NCI-H345 treated with DMSO at 0.1 percent for 48 hours (cell line): Measurements from ENCODE around the gene DDX25.
A peak's percentile ranks its signal among the peaks of the same experiment; 100 is the strongest.
"Not testable (repeated sequence)": the region's sequence is repeated elsewhere in the genome, so short reads cannot be mapped to it uniquely, and the experiment has no call there.

Experiments
- DNase-seq: peaks from one replicate; lab custom pipeline; 2025; ENCODE audit not compliant: unreplicated experiment; lab: John Stamatoyannopoulos, UW

The DDX25 gene

DNA sequence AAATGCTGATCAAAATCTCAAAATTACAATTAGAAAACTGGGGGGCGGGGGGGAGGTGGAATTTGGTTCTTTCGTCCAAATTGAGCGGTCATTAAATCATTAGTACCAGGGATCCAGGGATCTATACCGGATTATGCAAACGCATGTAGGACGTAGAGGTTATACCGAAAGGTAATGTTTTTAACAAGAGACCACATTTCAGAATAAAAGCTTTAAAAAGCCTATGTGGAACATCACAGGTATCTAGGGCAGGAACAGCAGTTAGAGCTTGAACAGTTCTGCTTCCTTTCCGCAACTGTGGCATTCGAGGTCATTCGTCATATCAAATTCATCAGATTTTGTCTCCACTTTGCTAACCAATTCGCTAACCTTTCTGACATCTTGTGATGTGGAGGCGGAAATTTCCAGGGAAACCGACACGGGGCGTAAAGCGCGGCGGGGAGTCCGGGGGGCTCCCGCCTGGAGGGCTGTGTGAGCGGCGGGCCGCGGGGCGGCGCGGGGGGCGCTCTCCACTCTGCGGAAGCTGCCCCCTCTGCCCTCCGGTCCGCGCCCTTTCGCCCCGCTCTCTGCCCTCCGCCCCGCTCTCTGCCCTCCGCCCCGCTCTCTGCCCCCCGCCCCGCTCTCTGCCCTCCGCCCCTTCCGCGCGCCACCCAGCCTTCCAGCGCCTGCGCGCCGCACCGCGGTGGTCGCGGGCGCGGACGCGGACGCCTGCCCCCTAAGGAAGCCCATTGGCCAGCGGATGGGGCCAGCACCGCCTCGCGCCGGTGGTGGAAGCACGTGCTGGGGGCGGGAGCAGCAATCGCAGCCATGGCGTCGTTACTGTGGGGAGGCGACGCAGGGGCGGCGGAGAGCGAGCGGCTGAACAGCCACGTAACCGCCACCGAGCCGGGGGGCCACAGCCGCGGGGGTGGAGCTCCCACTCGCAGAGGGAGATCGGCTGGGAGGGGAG is at the start of gene DDX25:
DDX25 (plus strand) TSS at position 798 of the 949 bp plus-strand sequence; CDS start at position 808, 10 bp downstream.
- DNase-seq = peak; percentile 20

GRCh38 chr11:125857670-125858069 is 46.6 kb upstream of the DDX25 start:
- DNase-seq = not testable (repeated sequence)

DNA sequence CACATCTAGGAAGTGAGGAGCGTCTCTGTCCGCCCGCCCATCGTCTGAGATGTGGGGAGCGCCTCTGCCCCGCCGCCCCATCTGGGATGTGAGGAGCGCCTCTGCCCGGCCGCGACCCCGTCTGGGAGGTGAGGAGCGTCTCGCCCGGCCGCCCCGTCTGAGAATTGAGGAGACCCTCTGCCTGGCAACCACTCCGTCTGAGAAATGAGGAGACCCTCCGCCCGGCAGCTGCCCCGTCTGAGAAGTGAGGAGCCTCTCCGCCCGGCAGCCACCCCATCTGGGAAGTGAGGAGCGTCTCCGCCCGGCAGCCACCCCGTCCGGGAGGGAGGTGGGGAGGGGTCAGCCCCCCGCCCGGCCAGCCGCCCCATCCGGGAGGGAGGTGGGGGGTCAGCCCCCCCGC is 41.5 kb upstream of the DDX25 start:
- not testable (repeated sequence) for DNase-seq

DNA sequence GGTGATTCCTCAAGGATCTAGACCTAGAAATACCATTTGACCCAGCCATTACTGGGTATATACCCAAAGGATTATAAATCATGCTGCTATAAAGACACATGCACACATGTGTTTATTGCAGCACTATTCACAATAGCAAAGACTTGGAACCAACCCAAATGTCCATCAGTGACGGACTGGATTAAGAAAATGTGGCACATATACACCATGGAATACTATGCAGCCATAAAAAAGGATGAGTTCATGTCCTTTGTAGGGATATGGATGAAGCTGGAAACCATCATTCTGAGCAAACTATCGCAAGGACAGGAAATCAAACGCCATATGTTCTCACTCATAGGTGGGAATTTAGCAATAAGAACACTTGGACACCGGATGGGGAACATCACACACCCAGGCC is 39.0 kb upstream of the DDX25 start:
- DNase-seq = not testable (repeated sequence)

GRCh38 chr11:125869521-125869920 is 34.8 kb upstream of the DDX25 start:
- DNase-seq = no peak

DNA sequence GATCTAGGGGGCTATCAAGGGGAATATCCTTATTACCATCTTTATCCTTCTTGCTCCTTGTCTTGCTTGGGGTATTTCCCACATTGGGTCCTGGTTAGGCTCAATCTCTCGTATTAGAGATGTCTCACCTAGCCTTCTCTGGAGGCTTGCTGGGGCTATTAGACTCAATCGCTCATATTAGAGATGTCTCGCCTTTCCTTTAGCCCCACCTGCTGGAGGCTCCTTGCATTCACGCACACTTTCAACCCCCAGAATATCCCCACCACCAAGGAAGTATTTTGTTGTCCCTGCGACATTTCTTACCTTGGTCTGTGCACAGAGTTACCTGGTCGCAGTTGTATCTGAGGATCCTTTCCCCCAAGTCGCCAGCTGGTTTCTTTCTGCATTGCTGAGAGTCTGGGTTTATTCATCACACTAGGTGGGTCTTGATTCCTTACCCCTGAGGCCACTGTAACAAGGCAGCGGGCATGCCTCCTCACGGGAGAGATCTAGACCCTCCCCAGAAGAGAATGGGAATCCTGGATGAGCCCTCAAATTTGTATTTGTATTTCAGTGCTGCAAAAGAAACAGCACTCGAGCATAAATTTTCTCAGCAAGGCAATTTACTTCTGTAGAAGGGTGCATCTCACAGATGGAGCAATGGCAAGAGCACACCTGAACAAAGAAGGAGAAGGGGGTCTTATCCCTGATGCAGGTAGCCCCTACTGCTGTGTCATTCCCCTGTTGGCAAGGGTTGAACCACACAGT is 32.7 kb upstream of the DDX25 start:
- DNase-seq = no peak

GRCh38 chr11:125872138-125872491 is 32.2 kb upstream of the DDX25 start:
- no peak for DNase-seq

- no peak for DNase-seq
These were observed 30.3 kb upstream of the DDX25 start for GRCh38 chr11:125873881-125874555.

DNA sequence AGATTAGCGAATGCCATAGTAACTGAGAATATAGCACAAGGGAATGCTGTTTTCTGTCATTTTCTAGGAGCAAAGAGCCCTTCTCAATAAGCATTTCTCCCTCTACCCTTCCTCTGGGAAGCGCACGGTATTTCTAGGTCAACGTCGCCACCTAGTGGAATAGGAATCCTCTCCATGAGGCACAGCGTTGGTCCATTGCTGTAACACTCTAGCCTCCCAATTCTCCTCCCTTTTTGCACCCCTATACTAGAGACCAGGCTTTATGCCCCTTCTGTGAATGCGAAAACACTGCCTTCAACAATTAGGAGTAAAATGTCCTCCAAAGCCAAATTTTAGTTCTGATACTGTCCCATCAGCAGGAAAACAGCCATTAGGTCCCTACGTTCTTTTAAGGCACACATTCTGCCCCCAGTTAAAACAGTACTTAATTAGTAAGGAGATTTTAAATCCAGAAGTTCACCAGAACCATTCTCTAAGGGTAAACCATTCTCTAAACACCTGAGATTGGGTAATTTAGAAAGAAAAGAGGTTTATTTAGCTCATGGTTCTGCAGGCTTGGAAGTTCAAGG is 29.7 kb upstream of the DDX25 start:
- DNase-seq = peak; percentile 66

- no peak for DNase-seq
These were observed 23.0 kb upstream of the DDX25 start for GRCh38 chr11:125881291-125881690.

DNA sequence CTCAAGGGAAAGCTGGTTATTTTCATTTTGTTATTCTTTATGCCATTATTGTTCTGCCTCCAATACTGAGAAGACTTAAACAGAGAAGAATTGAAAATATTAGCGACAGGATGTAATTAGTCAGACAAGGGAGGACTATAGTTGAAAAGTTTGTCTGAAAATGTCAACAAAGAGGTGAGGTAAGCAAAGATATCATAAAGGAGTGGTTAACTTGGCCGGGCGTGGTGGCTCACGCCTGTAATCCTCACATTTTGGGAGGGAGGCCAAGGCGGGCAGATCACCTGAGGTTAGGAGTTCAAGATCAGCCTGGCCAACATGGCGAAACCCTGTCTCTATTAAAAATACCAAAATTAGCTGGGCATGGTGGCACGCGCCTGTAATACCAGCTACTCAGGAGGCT is 20.9 kb upstream of the DDX25 start:
- no peak for DNase-seq

DNA sequence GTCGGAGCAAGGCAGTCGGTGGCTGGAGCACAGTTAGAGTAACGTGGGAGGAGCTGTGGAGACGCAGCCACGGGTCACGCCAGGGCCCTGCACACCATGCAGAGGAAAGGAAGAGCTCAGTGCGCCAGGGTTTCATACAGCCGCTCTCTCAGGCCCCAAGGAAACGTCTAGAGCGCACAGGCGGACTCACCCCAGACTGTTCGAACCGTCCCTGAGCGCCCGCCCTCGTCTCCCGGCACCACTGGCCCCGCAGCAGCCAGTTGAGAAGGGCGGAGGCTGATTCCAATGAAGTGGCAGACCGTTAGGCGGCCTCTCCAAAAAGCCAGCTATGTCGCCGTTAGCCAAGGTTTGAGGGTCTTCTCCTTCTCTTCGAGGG is 17.3 kb upstream of the DDX25 start:
- DNase-seq = no peak

DNA sequence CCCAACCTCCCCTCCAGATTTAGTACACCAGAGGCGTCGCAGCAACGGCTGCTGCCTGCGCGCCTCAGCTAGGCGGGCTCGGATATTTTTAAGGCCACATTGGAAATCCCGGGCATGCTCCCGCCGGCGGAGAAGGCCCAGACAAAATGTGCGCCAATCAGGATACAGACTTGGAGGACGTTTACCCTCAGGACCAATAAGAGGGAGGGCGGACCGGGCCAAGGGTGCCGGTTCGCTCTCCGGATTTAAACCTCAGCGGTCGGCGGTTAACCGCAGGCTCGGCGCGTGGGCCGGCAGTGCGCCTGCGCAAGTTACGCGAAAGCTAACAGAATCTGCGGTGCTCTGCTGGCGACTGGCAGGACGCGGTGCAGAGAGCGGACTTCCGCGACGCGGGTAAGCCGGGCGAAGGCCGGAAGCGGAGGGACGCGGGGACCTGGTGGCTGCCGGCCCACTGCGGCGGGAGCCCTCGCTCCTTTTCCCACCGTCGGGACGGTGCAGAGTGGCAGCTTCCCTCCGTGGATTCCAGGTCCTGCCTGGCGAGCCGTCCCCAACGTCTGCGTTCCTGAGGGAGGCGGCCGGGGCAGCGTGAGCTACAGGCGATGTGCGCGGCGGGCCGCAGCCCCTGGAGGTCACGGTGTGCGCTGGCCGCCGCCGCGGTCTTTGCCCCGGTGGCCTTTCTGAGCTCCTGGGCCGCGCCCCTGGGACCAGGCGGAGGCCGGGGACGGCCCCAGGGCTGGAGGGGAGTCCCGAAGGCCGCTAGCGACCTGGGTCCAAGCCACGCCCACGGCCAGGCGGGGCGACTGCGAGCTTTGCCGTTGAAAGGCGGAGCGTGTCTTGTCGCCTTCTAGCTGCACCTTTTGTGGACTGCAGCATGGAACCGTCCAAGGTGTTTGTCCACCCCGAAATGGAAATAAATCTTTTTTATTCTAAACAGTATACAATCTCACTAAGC is 16.7 kb upstream of the DDX25 start, which contains the start of gene HYLS1:
HYLS1 (plus strand) TSS at position 296 of the 952 bp plus-strand sequence. CDS start 11,701 bp downstream, outside the sequence.
- DNase-seq = peak; percentile 65

DNA sequence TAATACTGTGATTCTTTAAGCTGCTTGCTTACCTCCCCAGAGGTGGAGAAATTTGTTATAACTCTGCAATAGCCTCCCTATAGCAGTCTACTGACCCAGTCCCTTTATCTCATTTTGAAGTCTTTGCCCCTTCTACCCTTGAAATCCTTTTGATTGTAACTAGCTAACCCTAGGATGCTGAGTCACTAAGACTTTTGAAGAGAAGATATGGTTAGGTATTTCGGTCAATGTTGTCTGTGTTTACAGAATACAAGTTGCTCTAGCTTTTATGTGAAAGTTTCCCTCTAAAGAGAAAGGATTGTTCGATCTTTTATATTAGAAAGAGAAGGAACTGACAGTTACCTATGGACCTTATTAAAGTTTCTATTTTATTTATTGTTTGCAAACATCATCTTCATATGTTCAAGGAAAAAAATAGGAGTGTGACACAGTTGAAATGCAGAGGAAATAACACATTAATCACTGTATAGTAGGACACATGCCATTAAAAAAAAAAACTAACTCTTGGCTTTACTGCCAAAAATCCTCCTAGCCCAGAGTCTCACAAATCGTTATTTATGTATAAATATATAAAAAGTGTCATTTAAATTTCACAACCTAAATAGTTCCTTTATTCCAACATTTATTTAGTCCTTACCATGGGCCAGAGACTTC is 13.7 kb upstream of the DDX25 start:
- DNase-seq = no peak

- no peak for DNase-seq
These were observed 12.2 kb upstream of the DDX25 start for GRCh38 chr11:125892071-125892470.

- no peak for DNase-seq
These were observed 11.3 kb upstream of the DDX25 start for GRCh38 chr11:125892994-125893393.

GRCh38 chr11:125901872-125902271 is 2.4 kb upstream of the DDX25 start:
- DNase-seq = no peak

DNA sequence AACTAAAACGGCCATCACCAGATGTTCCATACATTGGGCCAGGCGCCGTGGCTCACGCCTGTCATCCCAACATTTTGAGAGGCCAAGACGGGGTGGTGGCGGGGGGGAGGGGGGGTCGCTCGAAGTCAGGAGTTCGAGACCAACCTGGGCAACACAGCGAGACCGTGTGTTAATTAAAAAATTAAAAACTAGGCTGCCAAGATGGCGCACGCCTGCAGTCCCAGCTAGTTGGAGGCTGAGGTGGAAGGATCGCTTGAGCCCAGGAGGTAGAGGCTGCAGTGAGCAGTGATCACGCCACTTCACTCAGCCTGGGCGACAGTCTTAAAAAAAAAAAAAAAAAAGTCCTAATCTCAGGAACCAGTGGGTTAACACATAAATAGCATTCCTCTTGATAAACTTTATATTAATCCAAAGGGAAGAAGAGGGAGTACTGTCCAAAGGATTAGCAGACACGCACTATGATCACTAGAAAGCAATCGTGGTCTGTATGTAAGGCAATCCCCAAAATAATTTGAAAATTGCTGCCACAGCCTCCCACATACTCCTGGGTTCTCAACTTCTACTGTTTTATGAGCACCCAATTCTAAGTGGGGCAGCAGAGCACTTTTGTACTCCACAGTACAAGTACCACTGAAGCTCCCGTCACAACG is 1.9 kb upstream of the DDX25 start:
- no peak for DNase-seq
